Mesendoderm (in vitro differentiated cells): Measurements from ENCODE around the gene PKNOX2.

Source experiments
- DNase-seq: peaks from one replicate; pipeline ENCODE4 v3.0.0; 2013
- H2AK5ac ChIP-seq: 2 replicates; pipeline ENCODE4 v1.6.1; 2013; ENCODE audit warnings: low read length, inconsistent platforms
- H2BK120ac ChIP-seq: 2 replicates; pipeline ENCODE4 v1.6.1; 2013; ENCODE audit warnings: low read depth, mild to moderate bottlenecking, low read length, moderate library complexity, mixed read lengths
- H2BK15ac ChIP-seq: replicated peaks from 2 replicates; pipeline ENCODE4 v1.6.1; 2013; ENCODE audit warnings: low read depth, mild to moderate bottlenecking, moderate library complexity
- H2BK5ac ChIP-seq: 2 replicates; pipeline ENCODE4 v1.6.1; 2013; ENCODE audit warnings: low read length, inconsistent platforms
- H3K18ac ChIP-seq: 2 replicates; pipeline ENCODE4 v1.6.1; 2013; ENCODE audit warnings: mild to moderate bottlenecking, low read length, mixed read lengths
- H3K23ac ChIP-seq: one replicate; pipeline ENCODE4 v1.6.1; 2013; ENCODE audit warnings: low read length
- H3K27ac ChIP-seq: 2 replicates; pipeline ENCODE4 v1.5.1; 2013; ENCODE audit warnings: low read depth, mild to moderate bottlenecking, inconsistent platforms, low read length, moderate library complexity
- H3K27me3 ChIP-seq: 2 replicates; pipeline ENCODE4 v1.6.1; 2013; ENCODE audit warnings: low read length, control low read depth, mild to moderate bottlenecking, inconsistent platforms; ENCODE audit not compliant: insufficient read depth, poor library complexity
- H3K36me3 ChIP-seq: 2 replicates; pipeline ENCODE4 v1.6.1; 2013; ENCODE audit warnings: low read length, inconsistent platforms; ENCODE audit not compliant: control insufficient read depth, insufficient read depth
- H3K4ac ChIP-seq: one replicate; pipeline ENCODE4 v1.6.1; 2013; ENCODE audit warnings: low read depth, mild to moderate bottlenecking, low read length, moderate library complexity
- H3K4me1 ChIP-seq: 2 replicates; pipeline ENCODE4 v1.6.1; 2013; ENCODE audit warnings: low read depth, low read length, inconsistent platforms; ENCODE audit not compliant: control insufficient read depth
- H3K4me2 ChIP-seq: 2 replicates; pipeline ENCODE4 v1.6.1; 2013; ENCODE audit warnings: low read length
- H3K4me3 ChIP-seq: 2 replicates; pipeline ENCODE4 v1.5.1; 2013; ENCODE audit warnings: mild to moderate bottlenecking, low read length
- H3K56ac ChIP-seq: one replicate; pipeline ENCODE4 v1.6.1; 2013; ENCODE audit warnings: low read length
- H3K79me1 ChIP-seq: 2 replicates; pipeline ENCODE4 v1.6.1; 2013; ENCODE audit warnings: low read length, inconsistent platforms
- H3K79me2 ChIP-seq: 2 replicates; pipeline ENCODE4 v1.6.1; 2013; ENCODE audit warnings: mild to moderate bottlenecking, low read length; ENCODE audit not compliant: control insufficient read depth, insufficient read depth
- H3K9ac ChIP-seq: 2 replicates; pipeline ENCODE4 v1.6.1; 2013; ENCODE audit warnings: low read length, inconsistent platforms
- H4K5ac ChIP-seq: one replicate; pipeline ENCODE4 v1.6.1; 2013; ENCODE audit warnings: low read length
- H4K8ac ChIP-seq: one replicate; pipeline ENCODE4 v1.6.1; 2013; ENCODE audit warnings: low read depth, mild to moderate bottlenecking, control low read depth, low read length, moderate library complexity
- WGBS: extraction: QIAGEN DNeasy Blood & Tissue Kit; methylation state at CpG from one replicate; pipeline ENCODE4 v1.1.7; 2013; ENCODE audit warnings: low lambda C conversion rate, missing lambda C conversion rate; ENCODE audit not compliant: insufficient coverage; ENCODE audit errors: extremely low coverage; 5-methylcytosine and 5-hydroxymethylcytosine counted together

PKNOX2 gene

GRCh38 chr11:125261588-125261987 is 97.0 kb downstream of the PKNOX2 start:
- no peak overlapping the region for H3K9ac ChIP-seq
- H3K18ac ChIP-seq, result no peak overlapping the region
- DNase-seq, result peak; percentile 56
- no peaks in the 10 kb centered on the region for H3K27me3 ChIP-seq
- H3K4ac ChIP-seq, result no peak overlapping the region
- no peak overlapping the region for H2BK5ac ChIP-seq
- H3K56ac ChIP-seq, result no peak overlapping the region
- peaks cover 22% of the 10 kb centered on the region for H3K4me1 ChIP-seq
- WGBS, result no CpG with 5 or more reads among the region's 4 CpGs
- H3K4me2 ChIP-seq, result no peak overlapping the region
- H2AK5ac ChIP-seq, result no peak overlapping the region
- H3K23ac ChIP-seq, result no peak overlapping the region
- no peak overlapping the region for H4K5ac ChIP-seq
- H3K4me3 ChIP-seq, result no peak overlapping the region
- no peaks in the 10 kb centered on the region for H3K36me3 ChIP-seq
- H2BK15ac ChIP-seq, result no peak overlapping the region
- no peak overlapping the region for H3K27ac ChIP-seq
- no peak overlapping the region for H2BK120ac ChIP-seq
- H3K79me2 ChIP-seq, result no peaks in the 10 kb centered on the region
- H4K8ac ChIP-seq, result no peak overlapping the region
- H3K79me1 ChIP-seq, result no peaks in the 10 kb centered on the region

- Histone ChIP-seq H3K23ac (no peak overlapping the region), H3K4ac (no peak overlapping the region), H3K4me3 (no peak overlapping the region), H3K56ac (peak overlapping the region; percentile 75), H2BK15ac (no peak overlapping the region), H3K79me1 (no peaks in the 10 kb centered on the region), H3K18ac (peak overlapping the region; percentile 1), H3K27ac (peak overlapping the region; percentile 18), H2BK120ac (no peak overlapping the region), H3K4me1 (peaks cover 25% of the 10 kb centered on the region), H3K4me2 (peak overlapping the region; percentile 35), H2BK5ac (no peak overlapping the region), H2AK5ac (no peak overlapping the region), H3K79me2 (no peaks in the 10 kb centered on the region), H3K9ac (peak overlapping the region; percentile 14), H4K5ac (no peak overlapping the region), H4K8ac (no peak overlapping the region), H3K27me3 (no peaks in the 10 kb centered on the region), H3K36me3 (no peaks in the 10 kb centered on the region)
- DNase-seq, result peak; percentile 46
- no CpG with 5 or more reads among the region's 20 CpGs for WGBS
These were observed 97.8 kb downstream of the PKNOX2 start for GRCh38 chr11:125262194-125262829.

- peak overlapping the region; percentile 31 for H2BK5ac ChIP-seq
- H3K79me1 ChIP-seq, result no peaks in the 10 kb centered on the region
- peak overlapping the region; percentile 1 for H3K18ac ChIP-seq
- H3K9ac ChIP-seq, result peak overlapping the region; percentile 14
- WGBS, result no CpG with 5 or more reads among the region's 10 CpGs
- H2AK5ac ChIP-seq, result peak overlapping the region; percentile 31
- H3K4me3 ChIP-seq, result no peak overlapping the region
- peak overlapping the region; percentile 75 for H3K56ac ChIP-seq
- peaks cover 27% of the 10 kb centered on the region for H3K4me1 ChIP-seq
- peak overlapping the region; percentile 18 for H3K27ac ChIP-seq
- H2BK120ac ChIP-seq, result no peak overlapping the region
- no peaks in the 10 kb centered on the region for H3K36me3 ChIP-seq
- no peak overlapping the region for H2BK15ac ChIP-seq
- no peak overlapping the region for H3K23ac ChIP-seq
- H3K4ac ChIP-seq, result no peak overlapping the region
- no peak overlapping the region for H4K8ac ChIP-seq
- H4K5ac ChIP-seq, result no peak overlapping the region
- no peaks in the 10 kb centered on the region for H3K79me2 ChIP-seq
- H3K27me3 ChIP-seq, result no peaks in the 10 kb centered on the region
- peak overlapping the region; percentile 43 for H3K4me2 ChIP-seq
- peak; percentile 77 for DNase-seq
These were observed 98.3 kb downstream of the PKNOX2 start for GRCh38 chr11:125262830-125263218.

- no peak overlapping the region for H3K4me3 ChIP-seq
These were observed 98.8 kb downstream of the PKNOX2 start for GRCh38 chr11:125263268-125263790.

GRCh38 chr11:125264100-125265022 is 99.8 kb downstream of the PKNOX2 start:
- no peak overlapping the region for H4K5ac ChIP-seq
- no peak overlapping the region for H2BK5ac ChIP-seq
- DNase-seq, result peak; percentile 26
- H4K8ac ChIP-seq, result no peak overlapping the region
- H3K9ac ChIP-seq, result no peak overlapping the region
- H2BK120ac ChIP-seq, result peak overlapping the region; percentile 1
- H3K4me1 ChIP-seq, result peaks cover 27% of the 10 kb centered on the region
- H3K18ac ChIP-seq, result peak overlapping the region; percentile 33
- no peak overlapping the region for H3K4me2 ChIP-seq
- peak overlapping the region; percentile 81 for H3K56ac ChIP-seq
- H3K27me3 ChIP-seq, result no peaks in the 10 kb centered on the region
- no peak overlapping the region for H3K4ac ChIP-seq
- no peaks in the 10 kb centered on the region for H3K36me3 ChIP-seq
- no peaks in the 10 kb centered on the region for H3K79me2 ChIP-seq
- no peaks in the 10 kb centered on the region for H3K79me1 ChIP-seq
- H3K4me3 ChIP-seq, result no peak overlapping the region
- WGBS, result no CpG with 5 or more reads among the region's 14 CpGs
- H3K27ac ChIP-seq, result no peak overlapping the region
- no peak overlapping the region for H3K23ac ChIP-seq
- peak overlapping the region; percentile 34 for H2AK5ac ChIP-seq
- H2BK15ac ChIP-seq, result no peak overlapping the region

More at GRCh38 chr11:125263268-125263790, 98.8 kb downstream of the PKNOX2 start:
- Histone ChIP-seq H2AK5ac (peak overlapping the region; percentile 31), H2BK15ac (no peak overlapping the region), H3K79me2 (no peaks in the 10 kb centered on the region), H3K23ac (no peak overlapping the region), H3K56ac (peak overlapping the region; percentile 81), H2BK5ac (peak overlapping the region; percentile 31), H3K18ac (peak overlapping the region; percentile 33), H3K4me1 (peaks cover 27% of the 10 kb centered on the region), H2BK120ac (peak overlapping the region; percentile 1), H3K4me2 (peak overlapping the region; percentile 43), H4K5ac (no peak overlapping the region), H3K4ac (no peak overlapping the region), H3K79me1 (no peaks in the 10 kb centered on the region), H3K27me3 (no peaks in the 10 kb centered on the region), H4K8ac (no peak overlapping the region), H3K27ac (peak overlapping the region; percentile 18), H3K9ac (peak overlapping the region; percentile 16), H3K36me3 (no peaks in the 10 kb centered on the region)
- no CpG with 5 or more reads among the region's 29 CpGs for WGBS
- peak; percentile 100 for DNase-seq
